ENCODE data around the gene PLA1A.
"Not testable (repeated sequence)": the region's sequence is repeated elsewhere in the genome, so short reads cannot be mapped to it uniquely, and the experiment has no call there.

PLA1A gene, protein sequence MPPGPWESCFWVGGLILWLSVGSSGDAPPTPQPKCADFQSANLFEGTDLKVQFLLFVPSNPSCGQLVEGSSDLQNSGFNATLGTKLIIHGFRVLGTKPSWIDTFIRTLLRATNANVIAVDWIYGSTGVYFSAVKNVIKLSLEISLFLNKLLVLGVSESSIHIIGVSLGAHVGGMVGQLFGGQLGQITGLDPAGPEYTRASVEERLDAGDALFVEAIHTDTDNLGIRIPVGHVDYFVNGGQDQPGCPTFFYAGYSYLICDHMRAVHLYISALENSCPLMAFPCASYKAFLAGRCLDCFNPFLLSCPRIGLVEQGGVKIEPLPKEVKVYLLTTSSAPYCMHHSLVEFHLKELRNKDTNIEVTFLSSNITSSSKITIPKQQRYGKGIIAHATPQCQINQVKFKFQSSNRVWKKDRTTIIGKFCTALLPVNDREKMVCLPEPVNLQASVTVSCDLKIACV

DNA sequence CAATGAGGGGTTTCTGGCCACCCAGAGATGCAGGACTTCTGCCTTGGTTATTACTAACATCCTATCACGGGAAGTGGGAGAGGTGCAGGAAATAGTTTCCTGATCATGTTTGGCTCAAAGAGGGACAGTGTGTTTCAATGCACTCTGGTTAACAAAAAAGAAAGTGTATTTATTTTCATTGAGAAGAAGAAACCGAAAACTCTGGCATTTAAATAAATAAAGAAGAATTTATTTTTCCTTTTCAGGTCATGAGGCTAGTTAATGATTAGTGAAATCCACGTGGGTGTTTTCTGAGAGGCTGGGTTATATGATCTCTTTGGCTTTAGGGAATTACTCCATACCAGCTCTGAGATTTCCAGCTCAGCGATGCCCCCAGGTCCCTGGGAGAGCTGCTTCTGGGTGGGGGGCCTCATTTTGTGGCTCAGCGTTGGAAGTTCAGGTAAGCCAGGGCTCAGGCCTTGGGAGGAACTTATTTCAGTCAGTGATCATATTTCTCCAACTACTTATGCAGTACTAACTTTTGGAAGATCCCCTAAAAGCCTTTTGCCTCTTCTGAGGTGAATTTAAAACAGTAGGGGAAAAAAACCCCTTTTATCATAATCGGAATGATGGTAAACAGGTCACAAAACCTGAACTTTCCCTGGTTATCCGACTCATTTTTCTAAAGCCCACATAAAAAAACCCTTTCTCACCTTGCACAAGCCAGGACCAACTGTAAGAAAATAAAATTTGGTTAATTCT, at the start of gene PLA1A:
Gene PLA1A (plus strand): TSS at position 338 of the 741 bp plus-strand sequence. CDS start 29 bp downstream, at position 367.
- peaks cover 6% of the 10 kb centered on the region for H3K4me1 ChIP-seq (ENCODE audit: insufficient read depth, low read length)
- H3K36me3 ChIP-seq (ENCODE audit: insufficient read depth, low read length) = no peaks in the 10 kb centered on the region
- H3K9ac ChIP-seq (ENCODE audit: low read depth, low read length) = no peak within 1 kb of the TSS
- no peaks in the 10 kb centered on the region for H3K9me3 ChIP-seq (ENCODE audit: control insufficient read depth, insufficient read depth, low read length)

DNA sequence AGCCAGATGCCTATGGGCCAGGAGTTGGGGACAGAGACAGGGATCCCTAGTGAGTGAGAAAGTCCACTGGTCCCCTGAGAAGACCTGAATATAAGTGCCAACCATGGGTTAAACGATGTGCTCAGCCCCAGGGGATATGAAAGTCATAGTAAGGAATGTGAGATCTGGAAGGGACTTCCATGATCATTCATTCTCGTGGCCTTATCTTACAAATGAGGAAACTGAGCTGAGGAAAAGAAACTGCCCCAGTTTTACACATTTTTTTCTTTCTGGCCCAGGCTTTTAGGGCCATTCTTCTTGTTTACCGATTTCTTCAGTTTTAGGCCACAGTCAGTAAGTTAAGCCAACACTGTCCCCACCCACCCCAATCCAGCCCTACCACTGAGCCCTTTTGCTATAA, 49.3 kb upstream of the PLA1A start:
- no peak overlapping the region for H3K9ac ChIP-seq (ENCODE audit: low read depth, low read length)
- no peaks in the 10 kb centered on the region for H3K4me1 ChIP-seq (ENCODE audit: insufficient read depth, low read length)
- no peaks in the 10 kb centered on the region for H3K9me3 ChIP-seq (ENCODE audit: control insufficient read depth, insufficient read depth, low read length)
- no peaks in the 10 kb centered on the region for H3K36me3 ChIP-seq (ENCODE audit: insufficient read depth, low read length)

GRCh38 chr3:119550192-119550910, 47.3 kb upstream of the PLA1A start:
- H3K9me3 ChIP-seq (ENCODE audit: control insufficient read depth, insufficient read depth, low read length) = no peaks in the 10 kb centered on the region
- H3K36me3 ChIP-seq (ENCODE audit: insufficient read depth, low read length) = no peaks in the 10 kb centered on the region
- no peak overlapping the region for H3K9ac ChIP-seq (ENCODE audit: low read depth, low read length)
- no peaks in the 10 kb centered on the region for H3K4me1 ChIP-seq (ENCODE audit: insufficient read depth, low read length)

DNA sequence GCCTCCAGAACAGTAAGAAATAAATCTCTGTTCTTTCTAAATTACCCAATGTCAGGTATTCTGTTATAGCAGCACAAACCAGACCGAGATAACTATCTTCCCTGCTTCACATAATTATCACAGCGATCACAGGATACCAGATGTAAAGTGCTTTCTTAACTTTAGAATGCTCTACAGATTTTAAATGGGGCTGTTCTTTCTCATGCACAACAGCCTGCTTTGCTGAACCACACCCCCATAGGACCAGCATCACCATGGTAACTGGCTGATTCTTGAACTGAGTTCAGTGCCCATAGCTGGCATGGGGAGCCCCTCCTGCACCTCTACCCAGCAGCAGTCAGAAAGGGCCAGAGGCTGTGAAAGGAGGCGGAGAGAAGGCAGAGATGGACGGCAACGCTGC, 46.1 kb upstream of the PLA1A start:
- Histone ChIP-seq H3K9me3 (ENCODE audit: control insufficient read depth, insufficient read depth, low read length) (no peaks in the 10 kb centered on the region), H3K36me3 (ENCODE audit: insufficient read depth, low read length) (no peaks in the 10 kb centered on the region), H3K9ac (ENCODE audit: low read depth, low read length) (no peak overlapping the region), H3K4me1 (ENCODE audit: insufficient read depth, low read length) (no peaks in the 10 kb centered on the region)

DNA sequence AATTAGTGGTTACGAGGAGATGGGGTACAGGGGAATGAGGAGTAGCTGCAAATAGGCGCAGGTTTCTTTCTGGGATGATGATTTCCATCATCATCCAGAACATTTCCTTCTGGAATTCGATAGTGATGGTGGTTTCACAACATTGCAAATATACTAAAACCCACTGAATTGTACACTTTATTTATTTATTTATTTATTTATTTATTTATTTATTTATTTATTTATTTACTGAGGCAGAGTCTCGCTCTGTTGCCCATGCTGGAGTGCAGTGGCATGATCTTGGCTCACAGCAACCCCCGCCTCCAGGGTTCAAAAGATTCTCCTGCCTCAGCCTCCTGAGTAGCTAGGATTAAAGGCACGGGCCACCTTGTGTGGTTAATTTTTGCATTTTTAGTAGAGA, 44.8 kb upstream of the PLA1A start:
- not testable (repeated sequence) for H3K36me3 ChIP-seq (ENCODE audit: insufficient read depth, low read length); H3K4me1 ChIP-seq (ENCODE audit: insufficient read depth, low read length)

GRCh38 chr3:119553823-119554415, 43.8 kb upstream of the PLA1A start:
- no peaks in the 10 kb centered on the region for H3K36me3 ChIP-seq (ENCODE audit: insufficient read depth, low read length)
- no peaks in the 10 kb centered on the region for H3K4me1 ChIP-seq (ENCODE audit: insufficient read depth, low read length)
- no peaks in the 10 kb centered on the region for H3K9me3 ChIP-seq (ENCODE audit: control insufficient read depth, insufficient read depth, low read length)
- no peak overlapping the region for H3K9ac ChIP-seq (ENCODE audit: low read depth, low read length)

More for the DNA sequence above, 44.8 kb upstream of the PLA1A start:
- not testable (repeated sequence) for H3K9ac ChIP-seq (ENCODE audit: low read depth, low read length); H3K9me3 ChIP-seq (ENCODE audit: control insufficient read depth, insufficient read depth, low read length)

GRCh38 chr3:119555309-119555735, 42.4 kb upstream of the PLA1A start:
- no peaks in the 10 kb centered on the region for H3K4me1 ChIP-seq (ENCODE audit: insufficient read depth, low read length)
- no peaks in the 10 kb centered on the region for H3K9me3 ChIP-seq (ENCODE audit: control insufficient read depth, insufficient read depth, low read length)
- H3K36me3 ChIP-seq (ENCODE audit: insufficient read depth, low read length) = no peaks in the 10 kb centered on the region
- H3K9ac ChIP-seq (ENCODE audit: low read depth, low read length) = no peak overlapping the region

GRCh38 chr3:119555929-119556328, 41.8 kb upstream of the PLA1A start:
- no peaks in the 10 kb centered on the region for H3K9me3 ChIP-seq (ENCODE audit: control insufficient read depth, insufficient read depth, low read length)
- H3K4me1 ChIP-seq (ENCODE audit: insufficient read depth, low read length) = no peaks in the 10 kb centered on the region
- no peaks in the 10 kb centered on the region for H3K36me3 ChIP-seq (ENCODE audit: insufficient read depth, low read length)
- H3K9ac ChIP-seq (ENCODE audit: low read depth, low read length) = no peak overlapping the region

- H3K4me1 ChIP-seq (ENCODE audit: insufficient read depth, low read length) = 0 out of 2 replicates have a peak, but pooled peaks cover under 1% of the 10 kb centered on the region
- H3K36me3 ChIP-seq (ENCODE audit: insufficient read depth, low read length) = no peaks in the 10 kb centered on the region
- no peaks in the 10 kb centered on the region for H3K9me3 ChIP-seq (ENCODE audit: control insufficient read depth, insufficient read depth, low read length)
- H3K9ac ChIP-seq (ENCODE audit: low read depth, low read length) = no peak overlapping the region
These were observed 40.4 kb upstream of the PLA1A start for GRCh38 chr3:119557192-119557876.

- H3K4me1 ChIP-seq (ENCODE audit: insufficient read depth, low read length) = 0 out of 2 replicates have a peak, but pooled peaks cover 6% of the 10 kb centered on the region
- H3K36me3 ChIP-seq (ENCODE audit: insufficient read depth, low read length) = no peaks in the 10 kb centered on the region
- no peaks in the 10 kb centered on the region for H3K9me3 ChIP-seq (ENCODE audit: control insufficient read depth, insufficient read depth, low read length)
- H3K9ac ChIP-seq (ENCODE audit: low read depth, low read length) = no peak overlapping the region
These were observed 39.8 kb upstream of the PLA1A start for GRCh38 chr3:119557877-119558269.

DNA sequence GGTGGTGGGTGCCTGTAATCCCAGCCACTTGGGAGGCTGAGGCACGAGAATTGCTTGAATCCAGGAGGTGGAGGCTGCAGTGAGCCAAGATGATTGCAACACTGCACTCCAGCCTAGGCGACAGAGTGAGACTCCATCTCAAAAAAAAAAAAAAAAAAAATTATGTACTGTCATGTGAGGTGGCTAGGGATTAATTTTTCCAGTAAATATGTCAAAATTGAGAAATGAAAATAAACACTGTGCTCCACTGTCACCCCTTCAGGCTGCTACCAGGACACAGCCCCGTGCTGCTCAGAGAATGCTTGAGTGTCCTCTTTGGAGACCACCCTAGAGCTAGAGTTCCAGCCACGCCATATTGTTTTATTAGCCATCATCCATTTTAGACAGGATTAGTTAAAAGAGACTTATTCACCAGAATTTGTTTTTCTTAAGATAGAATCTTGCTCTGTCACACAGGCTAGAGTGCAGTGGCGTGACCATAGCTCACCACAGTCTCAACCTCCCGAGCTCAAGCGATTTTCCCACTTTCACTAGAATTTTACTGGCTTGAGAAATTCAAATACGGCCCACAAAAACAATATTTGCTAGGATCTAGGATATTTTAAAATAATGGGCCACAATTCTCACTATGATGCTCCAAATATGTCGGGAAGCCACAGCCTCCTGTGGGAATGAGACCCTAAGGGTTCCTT, 38.9 kb upstream of the PLA1A start:
- H3K36me3 ChIP-seq (ENCODE audit: insufficient read depth, low read length) = no peaks in the 10 kb centered on the region
- H3K9ac ChIP-seq (ENCODE audit: low read depth, low read length) = no peak overlapping the region
- 0 out of 2 replicates have a peak, but pooled peaks cover 6% of the 10 kb centered on the region for H3K4me1 ChIP-seq (ENCODE audit: insufficient read depth, low read length)
- no peaks in the 10 kb centered on the region for H3K9me3 ChIP-seq (ENCODE audit: control insufficient read depth, insufficient read depth, low read length)

GRCh38 chr3:119559441-119559963, 38.2 kb upstream of the PLA1A start, which contains the start of gene CD80:
Gene CD80 (minus strand): TSS chr3:119559614. CDS start chr3:119557728, 1,886 bp downstream.
- Histone ChIP-seq H3K9ac (ENCODE audit: low read depth, low read length) (no peak within 1 kb of the TSS), H3K4me1 (ENCODE audit: insufficient read depth, low read length) (0 out of 2 replicates have a peak, but pooled peaks cover 6% of the 10 kb centered on the region)

GRCh38 chr3:119560160-119560559, 37.5 kb upstream of the PLA1A start:
- no peaks in the 10 kb centered on the region for H3K36me3 ChIP-seq (ENCODE audit: insufficient read depth, low read length)
- no peak overlapping the region for H3K9ac ChIP-seq (ENCODE audit: low read depth, low read length)
- H3K9me3 ChIP-seq (ENCODE audit: control insufficient read depth, insufficient read depth, low read length) = no peaks in the 10 kb centered on the region
- H3K4me1 ChIP-seq (ENCODE audit: insufficient read depth, low read length) = 0 out of 2 replicates have a peak, but pooled peaks cover 6% of the 10 kb centered on the region

More at GRCh38 chr3:119559441-119559963, 38.2 kb upstream of the PLA1A start, which contains the start of gene CD80:
- Histone ChIP-seq H3K36me3 (ENCODE audit: insufficient read depth, low read length) (no peaks in the 10 kb centered on the region), H3K9me3 (ENCODE audit: control insufficient read depth, insufficient read depth, low read length) (no peaks in the 10 kb centered on the region)
